ENCODE data around the gene ANKK1.

- TF ChIP-seq, protein P1, sequence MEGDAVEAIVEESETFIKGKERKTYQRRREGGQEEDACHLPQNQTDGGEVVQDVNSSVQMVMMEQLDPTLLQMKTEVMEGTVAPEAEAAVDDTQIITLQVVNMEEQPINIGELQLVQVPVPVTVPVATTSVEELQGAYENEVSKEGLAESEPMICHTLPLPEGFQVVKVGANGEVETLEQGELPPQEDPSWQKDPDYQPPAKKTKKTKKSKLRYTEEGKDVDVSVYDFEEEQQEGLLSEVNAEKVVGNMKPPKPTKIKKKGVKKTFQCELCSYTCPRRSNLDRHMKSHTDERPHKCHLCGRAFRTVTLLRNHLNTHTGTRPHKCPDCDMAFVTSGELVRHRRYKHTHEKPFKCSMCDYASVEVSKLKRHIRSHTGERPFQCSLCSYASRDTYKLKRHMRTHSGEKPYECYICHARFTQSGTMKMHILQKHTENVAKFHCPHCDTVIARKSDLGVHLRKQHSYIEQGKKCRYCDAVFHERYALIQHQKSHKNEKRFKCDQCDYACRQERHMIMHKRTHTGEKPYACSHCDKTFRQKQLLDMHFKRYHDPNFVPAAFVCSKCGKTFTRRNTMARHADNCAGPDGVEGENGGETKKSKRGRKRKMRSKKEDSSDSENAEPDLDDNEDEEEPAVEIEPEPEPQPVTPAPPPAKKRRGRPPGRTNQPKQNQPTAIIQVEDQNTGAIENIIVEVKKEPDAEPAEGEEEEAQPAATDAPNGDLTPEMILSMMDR (IDR thresholded peaks at IDR 0.05; ENCODE audit: low read depth, low read length, missing input control), result no peak
- no peak for TF ChIP-seq JUND (IDR thresholded peaks at IDR 0.05)
- TF ChIP-seq, protein P2, sequence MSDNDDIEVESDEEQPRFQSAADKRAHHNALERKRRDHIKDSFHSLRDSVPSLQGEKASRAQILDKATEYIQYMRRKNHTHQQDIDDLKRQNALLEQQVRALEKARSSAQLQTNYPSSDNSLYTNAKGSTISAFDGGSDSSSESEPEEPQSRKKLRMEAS (IDR thresholded peaks at IDR 0.05), result no peak
- TF ChIP-seq, protein P3, sequence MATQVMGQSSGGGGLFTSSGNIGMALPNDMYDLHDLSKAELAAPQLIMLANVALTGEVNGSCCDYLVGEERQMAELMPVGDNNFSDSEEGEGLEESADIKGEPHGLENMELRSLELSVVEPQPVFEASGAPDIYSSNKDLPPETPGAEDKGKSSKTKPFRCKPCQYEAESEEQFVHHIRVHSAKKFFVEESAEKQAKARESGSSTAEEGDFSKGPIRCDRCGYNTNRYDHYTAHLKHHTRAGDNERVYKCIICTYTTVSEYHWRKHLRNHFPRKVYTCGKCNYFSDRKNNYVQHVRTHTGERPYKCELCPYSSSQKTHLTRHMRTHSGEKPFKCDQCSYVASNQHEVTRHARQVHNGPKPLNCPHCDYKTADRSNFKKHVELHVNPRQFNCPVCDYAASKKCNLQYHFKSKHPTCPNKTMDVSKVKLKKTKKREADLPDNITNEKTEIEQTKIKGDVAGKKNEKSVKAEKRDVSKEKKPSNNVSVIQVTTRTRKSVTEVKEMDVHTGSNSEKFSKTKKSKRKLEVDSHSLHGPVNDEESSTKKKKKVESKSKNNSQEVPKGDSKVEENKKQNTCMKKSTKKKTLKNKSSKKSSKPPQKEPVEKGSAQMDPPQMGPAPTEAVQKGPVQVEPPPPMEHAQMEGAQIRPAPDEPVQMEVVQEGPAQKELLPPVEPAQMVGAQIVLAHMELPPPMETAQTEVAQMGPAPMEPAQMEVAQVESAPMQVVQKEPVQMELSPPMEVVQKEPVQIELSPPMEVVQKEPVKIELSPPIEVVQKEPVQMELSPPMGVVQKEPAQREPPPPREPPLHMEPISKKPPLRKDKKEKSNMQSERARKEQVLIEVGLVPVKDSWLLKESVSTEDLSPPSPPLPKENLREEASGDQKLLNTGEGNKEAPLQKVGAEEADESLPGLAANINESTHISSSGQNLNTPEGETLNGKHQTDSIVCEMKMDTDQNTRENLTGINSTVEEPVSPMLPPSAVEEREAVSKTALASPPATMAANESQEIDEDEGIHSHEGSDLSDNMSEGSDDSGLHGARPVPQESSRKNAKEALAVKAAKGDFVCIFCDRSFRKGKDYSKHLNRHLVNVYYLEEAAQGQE (IDR thresholded peaks at IDR 0.05), result no peak
- TF ChIP-seq EGR1 (IDR thresholded peaks at IDR 0.05; ENCODE audit: low read depth in 2 of 2), result no peak
- TF ChIP-seq, protein P4, sequence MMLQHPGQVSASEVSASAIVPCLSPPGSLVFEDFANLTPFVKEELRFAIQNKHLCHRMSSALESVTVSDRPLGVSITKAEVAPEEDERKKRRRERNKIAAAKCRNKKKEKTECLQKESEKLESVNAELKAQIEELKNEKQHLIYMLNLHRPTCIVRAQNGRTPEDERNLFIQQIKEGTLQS (IDR thresholded peaks at IDR 0.05), result no peak
- TF ChIP-seq RAD21 (IDR thresholded peaks at IDR 0.05), result no peak
- no peak for TF ChIP-seq ZBTB33 (IDR thresholded peaks at IDR 0.05)
- TF ChIP-seq YY1 (IDR thresholded peaks at IDR 0.05), result no peak
- no peak for TF ChIP-seq RXRA (IDR thresholded peaks at IDR 0.05)
- no peak for TF ChIP-seq TAF1 (conservative IDR thresholded peaks at IDR 0.05)
These were observed 60.2 kb downstream of the ANKK1 start for GRCh38 chr11:113447621-113448315.

Measured in liver (tissue), 3 donors.